Heart left ventricle (tissue), 16 donors: Measurements from ENCODE around the gene PIK3R2. TPM values are rescaled to one million over a fixed set of nuclear protein-coding genes. Genes with fewer than 3 reads are reported as not detected.

Source experiments
- ATAC-seq, 4 donors: fragments of 200-7000 bp; cut with Tn5 transposase; one replicate each; pipeline ENCODE4 v1.9.1; 2020 to 2022; ENCODE audit warnings: moderate library complexity in 4 of 4, mild to moderate bottlenecking in 3 of 4, moderate number of reproducible peaks in 1 of 4
- DNase-seq, 5 donors: peaks; one replicate each; pipeline ENCODE4 v3.0.0-alpha.2; 2020
- H3K27ac ChIP-seq, 12 donors: fragments of 200-600 bp; sonication (generic) in 4 of 12; one replicate each; pipeline versions ENCODE4 v1.5.0 to v1.8.0; 2016 to 2022; ENCODE audit warnings: mild to moderate bottlenecking in 2 of 12
- H3K27me3 ChIP-seq, 9 donors: fragments of 200-600 bp; sonication (generic) in 2 of 9; one replicate each; pipeline versions ENCODE4 v1.5.1 to v1.8.0; 2016 to 2022; ENCODE audit warnings: mild to moderate bottlenecking in 3 of 9
- H3K36me3 ChIP-seq, 9 donors: fragments of 200-600 bp; sonication (generic) in 2 of 9; one replicate each; pipeline versions ENCODE4 v1.5.0 to v1.8.0; 2018 to 2022; ENCODE audit warnings: mild to moderate bottlenecking in 2 of 9
- H3K4me1 ChIP-seq, 12 donors: fragments of 200-600 bp; sonication (generic) in 4 of 12; one replicate each; pipeline versions ENCODE4 v1.5.0 to v1.8.0; 2016 to 2022; ENCODE audit warnings: mild to moderate bottlenecking in 3 of 12
- H3K4me3 ChIP-seq, 12 donors: fragments of 200-600 bp; sonication (generic) in 4 of 12; one replicate each; pipeline versions ENCODE4 v1.5.0 to v1.8.0; 2017 to 2022; ENCODE audit warnings: mild to moderate bottlenecking in 9 of 12, moderate library complexity in 4 of 12
- H3K9me3 ChIP-seq, 12 donors: fragments of 200-600 bp; sonication (generic) in 4 of 12; one replicate each; pipeline versions ENCODE4 v1.5.0 to v1.8.0; 2016 to 2022; ENCODE audit warnings: mild to moderate bottlenecking in 1 of 12
- POLR2A ChIP-seq, 2 donors: fragments of 450-650 bp; IDR thresholded peaks; one replicate each; pipeline ENCODE4 v1.6.1; 2017; ENCODE audit warnings: antibody characterized with exemption in 2 of 2, mild to moderate bottlenecking in 2 of 2, moderate library complexity in 2 of 2
- WGBS, 4 donors: extraction: QIAGEN DNeasy Blood & Tissue Kit in 2 of 4; methylation state at CpG; one replicate each; pipeline versions ENCODE4 v1.1.5 to v1.1.7; 2013 to 2018; 5-methylcytosine and 5-hydroxymethylcytosine counted together
- intact Hi-C, 10 donors: fragments of 100-400 bp; cut with DNase I; formaldehyde crosslinking; loops; one replicate each; pipeline versions ENCODE4 v1.11.1 to v1.14.2; 2022
- polyA plus RNA-seq, 2 donors: library from polyadenylated mRNA; stranded (reverse); fragments of 200-250 nt; gene quantifications; one replicate each; pipeline ENCODE4 v1.2.3, GENCODE V29; 2013
- total RNA-seq, 9 donors: library from RNA; depleted of rRNA in 2 of 9; stranded (reverse); fragments of >200 nt in 2 of 9; fragmentation: NEBNext Ultra II Directional in 3 of 9; extraction: Animal tissue kit (Norgen Biotek cat#: 25700) in 3 of 9; gene quantifications; one replicate each; pipeline versions ENCODE4 v1.1.0 to v1.2.4, GENCODE V29; 2016 to 2023
- TF ChIP-seq, protein P1 (sequence below), 12 donors: fragments of 200-600 bp; sonication (generic) in 4 of 12; IDR thresholded peaks; one replicate each; pipeline versions ENCODE4 v1.5.0 to v1.8.0; 2018 to 2022; ENCODE audit warnings: antibody characterized with exemption in 12 of 12, mild to moderate bottlenecking in 5 of 12
- donor health status: ischemic (EF 13 %, LVEDD 7.1; RV severe dilation, severe dysfunction).
- donor health status: healthy with polysubstance abuse.
- donor health status: DM: no; HTN: yes; CAD: no.
- donor health status: DM: no; HTN: no; CAD: no.
- donor health status: ischemic (EF 25% LVEDD 6.9; RV normal size, moderate dysfunction).
- donor health status: ischemic (EF 25% LVEDD 5.7; RV mildly dilated, moderate dysfunction).
- donor health status: healthy.
- donor health status: DM: yes; HTN: yes; CAD: no.
- donor health status: ischemic (EF 35%, LVEDD 5.7; RV mildly dilated, moderate dysfunction).
- donor health status: nonischemic (EF 11% LVEDD 7.7; RV severe dilation, severe dysfunction).
- donor health status: DM: yes; HTN: yes; CAD: no.
- donor health status: PGD.
- donor health status: ischemic (EF 29% LVEDD 5.4; RV normal size, mild dysfunction).
- donor health status: nonischemic (EF 23%, LVEDD 6.1; RV moderate dilation, normal function).

The PIK3R2 gene
- total and polyA plus RNA-seq, 11 donors = 4.0 to 28.6 (median 23.4) TPM

DNA sequence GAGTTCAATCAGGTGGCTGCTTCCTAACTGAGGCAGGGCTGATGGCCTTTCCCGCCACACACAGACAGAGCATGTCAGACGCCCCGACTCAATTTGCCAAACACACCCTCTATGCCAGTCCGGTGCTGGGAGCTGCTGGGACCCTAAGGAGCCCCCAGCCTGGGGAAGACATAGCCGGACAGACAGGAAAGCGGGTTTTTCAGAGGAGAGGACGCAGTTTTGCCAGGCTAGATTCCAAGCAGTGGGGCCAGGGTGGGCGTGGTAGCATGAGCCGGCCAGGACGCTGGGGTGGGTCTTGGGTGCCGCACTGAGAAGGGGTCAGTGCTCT, 35.6 kb upstream of the PIK3R2 start:
- no peak for ATAC-seq
- intact Hi-C loops = loop anchor here in 8 of 10 donors (2.0 to 5.0 kb wide), 3 partner anchors 35 to 43 kb away; partner anchors contain the start of gene PIK3R2 (in 8 of the 8)
- H3K27ac ChIP-seq = peak overlapping the region in 2 of 12 donors; percentile 11 to 83
- no peaks in the 10 kb centered on the region for H3K27me3 ChIP-seq
- TF ChIP-seq, protein P1, sequence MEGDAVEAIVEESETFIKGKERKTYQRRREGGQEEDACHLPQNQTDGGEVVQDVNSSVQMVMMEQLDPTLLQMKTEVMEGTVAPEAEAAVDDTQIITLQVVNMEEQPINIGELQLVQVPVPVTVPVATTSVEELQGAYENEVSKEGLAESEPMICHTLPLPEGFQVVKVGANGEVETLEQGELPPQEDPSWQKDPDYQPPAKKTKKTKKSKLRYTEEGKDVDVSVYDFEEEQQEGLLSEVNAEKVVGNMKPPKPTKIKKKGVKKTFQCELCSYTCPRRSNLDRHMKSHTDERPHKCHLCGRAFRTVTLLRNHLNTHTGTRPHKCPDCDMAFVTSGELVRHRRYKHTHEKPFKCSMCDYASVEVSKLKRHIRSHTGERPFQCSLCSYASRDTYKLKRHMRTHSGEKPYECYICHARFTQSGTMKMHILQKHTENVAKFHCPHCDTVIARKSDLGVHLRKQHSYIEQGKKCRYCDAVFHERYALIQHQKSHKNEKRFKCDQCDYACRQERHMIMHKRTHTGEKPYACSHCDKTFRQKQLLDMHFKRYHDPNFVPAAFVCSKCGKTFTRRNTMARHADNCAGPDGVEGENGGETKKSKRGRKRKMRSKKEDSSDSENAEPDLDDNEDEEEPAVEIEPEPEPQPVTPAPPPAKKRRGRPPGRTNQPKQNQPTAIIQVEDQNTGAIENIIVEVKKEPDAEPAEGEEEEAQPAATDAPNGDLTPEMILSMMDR (IDR thresholded peaks at IDR 0.05) = no peak
- no peak for TF ChIP-seq POLR2A (IDR thresholded peaks at IDR 0.05)
- DNase-seq = no peak
- WGBS, 4 donors = 20 to 28% (median 26%) methylated on average over 11 of the region's 11 CpGs
- peak overlapping the region; percentile 35 to 93 (median 74) for H3K4me3 ChIP-seq
- peaks cover 0 to 43% (median 20%) of the 10 kb centered on the region in 12 donors for H3K4me1 ChIP-seq
- H3K36me3 ChIP-seq = peaks cover 0 to 8% (median 0%) of the 10 kb centered on the region in 9 donors
- H3K9me3 ChIP-seq = no peaks in the 10 kb centered on the region

- intact Hi-C loops = loop anchor here in 8 of 10 donors (2.0 to 5.0 kb wide), 3 partner anchors 34 to 43 kb away; partner anchors contain the start of gene PIK3R2 (in 8 of the 8)
- DNase-seq (peak; percentile 90 to 96 (median 92)), ATAC-seq (peak; percentile 71 to 97 (median 92))
- Histone ChIP-seq H3K9me3 (no peaks in the 10 kb centered on the region), H3K4me3 (peak overlapping the region; percentile 61 to 93 (median 78)), H3K4me1 (peaks cover 0 to 39% (median 20%) of the 10 kb centered on the region in 12 donors), H3K36me3 (peaks cover 0 to 13% (median 0%) of the 10 kb centered on the region in 9 donors), H3K27ac (peak overlapping the region in 10 of 12 donors; percentile 51 to 83 (median 71)), H3K27me3 (no peaks in the 10 kb centered on the region)
- WGBS, 4 donors = 1% methylated on average over 31 to 86 of the region's 86 CpGs
- TF ChIP-seq, protein P1 (IDR thresholded peaks at IDR 0.05) = peak in 1 of 12 donors; percentile 5
- TF ChIP-seq POLR2A (IDR thresholded peaks at IDR 0.05) = no peak
These were observed 35.1 kb upstream of the PIK3R2 start for GRCh38 chr19:18117692-18118378.

DNA sequence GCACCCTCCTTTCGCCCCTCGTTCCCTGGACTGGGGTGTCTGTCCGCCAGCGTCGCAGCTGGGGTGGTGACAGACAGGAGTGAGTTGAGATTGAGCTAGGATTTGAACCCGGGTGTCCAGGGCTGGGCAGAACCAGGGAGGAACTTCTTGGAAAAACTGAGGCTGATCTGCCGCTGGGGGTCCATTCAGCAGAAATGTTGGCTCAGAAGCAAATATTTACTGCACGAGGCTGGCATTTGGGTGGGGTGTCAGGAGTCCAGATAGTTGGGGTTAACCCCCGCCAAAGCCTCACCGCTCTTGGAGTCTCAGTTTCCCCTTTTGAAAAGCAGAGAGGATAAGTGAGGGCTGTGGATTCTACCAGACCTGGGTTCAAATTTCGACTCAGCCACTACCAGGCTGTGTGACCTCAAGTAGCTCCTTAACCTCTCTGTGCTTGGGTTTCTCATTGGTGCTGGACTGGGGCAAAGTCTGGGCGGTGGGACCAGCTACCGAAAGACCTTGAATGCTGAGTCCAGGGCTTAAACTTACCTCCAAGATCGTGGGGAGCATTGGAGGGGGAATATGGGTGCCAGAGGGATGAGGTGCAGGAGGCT, 34.4 kb upstream of the PIK3R2 start:
- intact Hi-C loops = loop anchor here in 7 of 10 donors (5.0 kb wide), 1 partner anchor 34 kb away; the partner anchor contains the start of gene PIK3R2 (in 7 of the 7)

More for the DNA sequence above, 34.4 kb upstream of the PIK3R2 start:
- Histone ChIP-seq H3K4me3 (peak overlapping the region; percentile 61 to 93 (median 78)), H3K36me3 (peaks cover 0 to 20% (median 0%) of the 10 kb centered on the region in 9 donors), H3K4me1 (peaks cover 0 to 40% (median 20%) of the 10 kb centered on the region in 12 donors), H3K9me3 (no peaks in the 10 kb centered on the region), H3K27me3 (no peaks in the 10 kb centered on the region), H3K27ac (peak overlapping the region in 10 of 12 donors; percentile 51 to 83 (median 71))
- TF ChIP-seq, protein P1 (IDR thresholded peaks at IDR 0.05) = no peak
- TF ChIP-seq POLR2A (IDR thresholded peaks at IDR 0.05) = no peak
- no peak for DNase-seq
- no peak for ATAC-seq
- 27 to 52% (median 38%) methylated on average over 11 to 14 of the region's 14 CpGs for WGBS, 4 donors
